IPS DF 4.7 (cell line): ENCODE results near the gene SIPA1L3.

ENCODE experiments used
- DNase-seq: peaks from one replicate; pipeline ENCODE4 v3.0.0-alpha.2; 2013; ENCODE audit warnings: low spot score; ENCODE audit errors: extremely low read depth

Gene SIPA1L3

GRCh38 chr19:38255383-38256014 is 348.5 kb downstream of the SIPA1L3 start:
- DNase-seq = no peak
